Glomerular visceral epithelial cell (primary cell): Measurements from ENCODE around the gene CHID1.

ENCODE experiments used
- DNase-seq: peaks from one replicate; pipeline ENCODE4 v3.0.0-alpha.2; 2016; ENCODE audit errors: extremely low spot score

Gene CHID1

DNA sequence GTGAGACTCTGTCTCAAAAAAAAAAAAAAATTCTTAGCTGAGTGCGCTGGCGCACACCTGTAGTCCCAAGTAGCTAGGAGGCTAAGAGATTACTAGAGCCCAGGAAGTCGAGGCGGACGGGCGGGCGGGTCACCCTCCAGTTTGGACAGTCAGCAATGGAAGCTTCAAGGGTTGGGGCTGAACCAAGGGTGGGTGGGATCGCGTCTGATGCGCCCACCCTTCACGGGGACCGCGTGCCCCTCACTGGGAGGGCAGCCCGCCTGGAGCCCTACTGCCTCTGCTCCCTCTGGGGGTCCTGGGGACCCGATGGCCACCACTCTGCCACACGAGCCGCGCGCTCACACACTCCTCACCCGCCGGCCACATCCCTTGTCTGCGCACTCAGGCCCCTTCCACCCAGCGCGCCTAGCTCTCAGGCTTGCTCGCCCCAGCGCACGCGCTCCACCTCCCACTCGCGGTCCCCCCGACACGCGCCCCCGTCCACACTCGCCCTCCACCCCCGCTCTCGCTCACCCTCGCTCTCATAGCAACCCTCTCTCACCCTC is 494 bp downstream of the CHID1 start:
- DNase-seq, result no peak

DNA sequence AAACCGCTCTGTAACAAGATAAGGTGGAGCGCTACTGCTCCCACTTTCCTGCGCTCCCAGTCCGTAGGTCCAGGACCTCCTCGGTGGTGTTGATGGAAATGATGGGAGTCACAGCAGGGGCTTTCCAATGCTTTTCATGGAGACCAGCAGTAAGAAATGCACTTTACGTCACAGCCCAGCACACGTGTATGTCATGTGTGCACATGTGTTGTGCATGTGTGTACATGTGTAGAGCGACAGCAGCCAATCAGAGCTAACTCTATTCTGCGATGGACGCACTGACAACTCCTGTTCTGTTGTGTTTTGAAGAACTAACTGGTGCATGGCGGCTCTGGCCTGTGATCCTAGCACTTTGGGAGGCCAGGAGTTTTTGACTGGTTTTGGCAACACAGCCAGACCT is 1.2 kb downstream of the CHID1 start:
- DNase-seq, result no peak

DNA sequence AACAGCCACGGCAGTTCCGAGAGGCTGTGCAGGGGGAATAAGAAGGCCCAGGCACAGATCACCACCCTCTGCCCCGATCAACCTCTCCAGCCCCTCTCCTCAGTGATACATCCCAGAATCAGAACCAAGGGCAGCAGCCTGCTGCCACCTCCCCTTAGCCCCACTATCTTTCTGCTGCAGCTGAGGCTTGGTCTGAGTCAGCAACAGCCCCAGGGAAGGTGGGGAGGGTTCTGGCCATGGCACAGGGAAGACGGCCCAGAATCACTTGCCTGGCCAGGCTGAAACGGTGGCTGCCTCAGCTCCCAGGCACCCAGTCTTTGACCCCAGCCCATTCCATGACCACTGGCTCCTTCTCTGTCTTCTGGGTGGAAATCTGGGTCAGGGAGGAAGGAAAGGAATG is 2.3 kb downstream of the CHID1 start:
- no peak for DNase-seq

DNA sequence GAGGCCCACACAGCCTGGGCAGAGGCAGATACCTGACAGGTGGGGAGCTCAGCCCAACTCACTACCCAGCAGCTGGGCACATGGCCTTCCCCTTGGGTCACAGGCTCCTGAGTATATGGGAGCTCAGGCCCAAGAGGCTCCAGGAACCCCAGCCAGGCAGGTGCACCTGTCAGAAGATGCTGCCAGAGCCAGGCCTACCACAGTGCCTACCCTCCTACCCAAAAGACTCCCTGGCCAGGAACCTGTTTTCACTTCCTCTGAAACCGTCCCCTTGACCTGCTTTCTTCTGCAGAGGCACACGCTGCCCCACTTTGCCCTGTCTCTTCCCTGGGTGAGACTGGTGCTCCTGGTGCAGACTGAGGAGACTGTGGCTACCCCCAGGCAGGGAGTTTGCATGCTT is 2.9 kb downstream of the CHID1 start:
- DNase-seq, result no peak

DNA sequence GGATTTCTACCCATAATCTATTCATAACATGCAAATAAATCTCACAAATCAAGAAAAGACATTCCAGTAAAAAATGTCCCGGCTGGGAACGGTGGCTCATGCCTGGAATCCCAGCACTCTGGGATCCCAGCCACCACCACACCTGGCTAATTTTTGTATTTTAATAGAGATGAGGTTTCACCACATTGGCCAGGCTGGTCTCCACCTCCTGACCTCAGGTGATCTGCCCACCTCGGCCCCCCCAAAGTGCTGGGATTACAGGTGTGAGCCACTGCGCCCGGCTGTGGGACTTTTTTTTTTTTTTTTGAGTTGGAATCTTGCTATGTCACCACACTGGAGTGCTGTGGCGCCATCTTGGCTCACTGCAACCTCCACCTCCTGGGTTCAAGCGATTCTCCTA is 4.7 kb downstream of the CHID1 start:
- no peak for DNase-seq

DNA sequence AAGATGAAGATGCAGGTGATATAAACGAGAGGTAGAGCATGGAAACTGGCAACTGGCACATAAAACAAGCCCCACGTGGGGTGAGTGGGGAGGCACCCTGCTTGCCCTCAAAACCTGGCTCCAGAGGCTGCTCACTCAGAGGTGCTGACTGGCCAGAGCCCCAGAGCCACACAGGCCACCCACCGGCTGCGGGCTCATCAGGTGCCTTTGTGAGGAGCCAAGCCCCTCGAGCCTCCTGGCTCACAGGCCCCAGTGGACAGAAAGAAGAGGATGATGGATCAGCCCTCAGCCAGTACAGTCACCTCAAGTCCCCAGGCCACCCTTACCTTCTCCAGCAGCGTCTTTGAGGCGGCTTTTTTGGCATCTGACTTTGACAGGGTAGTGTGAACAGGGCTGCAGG is 6.2 kb downstream of the CHID1 start:
- DNase-seq, result no peak

DNA sequence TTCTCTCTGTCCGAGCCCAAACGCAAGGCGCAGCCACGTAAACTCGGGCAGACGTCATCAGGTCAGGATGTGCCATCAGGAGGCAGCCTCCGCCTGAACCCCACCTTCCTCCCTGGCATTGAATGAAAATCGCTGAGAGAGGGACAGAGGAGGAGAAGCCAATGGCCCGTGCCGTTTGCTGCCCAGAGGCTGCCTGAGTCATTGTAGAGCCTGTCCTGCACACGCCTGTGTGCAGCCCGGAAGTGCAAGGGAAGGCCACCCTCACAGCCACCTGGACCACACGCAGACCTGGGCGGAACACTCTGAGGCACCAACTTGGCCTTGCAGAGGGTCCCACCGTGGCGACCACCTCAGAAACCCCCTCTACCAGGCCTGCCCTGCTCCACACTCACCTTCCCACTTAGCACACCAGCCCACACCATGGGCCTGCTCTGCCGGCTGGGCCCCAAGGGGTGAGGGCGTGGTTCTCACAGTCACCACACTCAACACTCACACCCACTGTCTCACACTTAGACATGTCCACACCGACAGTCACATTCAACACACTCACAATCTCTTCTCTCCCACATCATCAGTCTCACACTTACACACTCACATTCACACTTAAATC is 9.1 kb downstream of the CHID1 start:
- no peak for DNase-seq

DNA sequence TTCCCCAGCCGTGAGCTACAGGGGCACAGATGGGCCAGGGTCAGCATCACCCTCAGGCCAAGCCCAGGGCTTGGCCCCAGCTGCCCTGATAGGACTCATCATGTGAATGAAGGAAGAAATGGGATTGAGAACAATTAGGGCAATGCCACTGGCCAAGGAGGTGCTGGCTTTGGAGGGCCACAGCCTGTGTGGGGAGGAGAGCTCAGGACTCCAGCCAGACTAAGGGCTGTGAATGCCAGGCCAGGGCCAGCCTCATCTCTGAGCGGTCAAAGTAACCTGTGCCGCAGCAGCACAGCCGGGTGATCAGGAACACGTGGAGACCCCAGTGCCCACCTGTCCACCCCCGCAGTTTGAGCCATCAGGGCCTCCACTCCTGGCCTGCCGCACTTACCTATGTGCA is 10.1 kb downstream of the CHID1 start:
- no peak for DNase-seq

DNA sequence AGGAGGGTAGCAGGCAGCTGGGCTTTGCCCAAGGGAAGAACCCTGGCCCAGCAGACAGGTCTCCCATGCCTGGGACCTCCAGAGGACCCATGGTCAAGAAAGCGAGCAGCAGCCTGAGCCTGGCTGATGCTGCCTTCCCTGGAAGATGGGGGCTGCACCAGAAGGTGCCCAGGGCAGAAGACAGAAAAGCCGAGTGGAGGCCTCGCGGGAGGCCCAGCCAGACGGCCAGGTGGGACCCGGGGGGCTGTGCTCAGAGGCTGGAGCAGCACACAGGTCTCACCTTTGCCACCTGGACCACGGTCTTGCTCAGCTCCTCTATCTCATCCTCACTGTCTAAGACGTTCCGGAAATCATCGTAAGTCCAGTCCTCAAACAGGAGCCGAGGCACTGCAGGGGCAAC is 10.9 kb downstream of the CHID1 start:
- no peak for DNase-seq

DNA sequence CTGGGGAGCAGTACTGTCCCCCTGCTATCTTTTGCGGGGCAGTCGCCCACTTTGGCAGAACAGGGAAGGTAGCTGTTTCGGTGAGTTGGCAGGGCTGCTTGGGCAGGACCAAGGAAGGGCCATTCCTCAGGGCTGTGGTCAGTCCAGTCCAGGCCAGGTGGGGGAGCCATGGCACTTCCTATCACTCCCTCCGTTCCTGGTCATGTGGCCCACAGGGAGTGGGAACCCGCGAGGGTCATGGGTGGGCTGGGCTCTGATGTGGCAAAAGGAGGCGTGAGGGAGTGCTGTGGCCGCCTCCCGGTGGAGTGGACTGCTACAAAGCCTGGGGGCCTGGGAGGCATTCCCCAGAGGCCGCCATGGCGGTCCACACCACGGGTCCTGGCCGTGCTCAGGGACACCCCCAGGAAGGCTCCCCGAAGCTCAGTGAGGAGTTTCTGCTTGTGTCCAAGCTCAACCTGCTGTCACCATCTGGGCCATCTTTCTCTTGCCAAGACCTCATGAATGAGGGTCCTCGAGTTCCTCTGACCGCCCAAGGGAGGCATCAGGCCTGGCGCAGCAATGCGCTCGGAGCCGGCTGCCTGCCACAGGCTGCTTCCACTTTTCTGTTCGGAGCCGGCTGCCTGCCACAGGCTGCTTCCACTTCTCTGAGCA is 11.9 kb downstream of the CHID1 start:
- DNase-seq, result peak; percentile 13

DNA sequence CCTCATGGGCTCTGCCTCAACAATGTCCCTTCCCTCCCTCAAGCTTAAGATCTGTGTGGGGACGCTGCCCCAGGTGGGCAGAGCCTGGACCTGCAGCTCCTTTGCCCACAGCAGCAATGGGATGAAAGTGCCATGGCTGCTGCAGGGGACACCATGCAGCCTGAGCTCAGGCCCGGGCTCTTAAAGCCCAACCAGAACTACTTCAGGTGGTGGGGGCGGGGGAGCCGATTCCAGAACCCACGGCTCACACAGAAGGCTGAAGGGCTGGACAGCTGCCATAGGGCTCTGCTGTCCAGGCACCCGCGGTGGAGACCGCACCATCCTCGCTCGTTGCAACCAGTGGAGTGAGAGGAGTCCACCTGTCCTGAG is 12.5 kb downstream of the CHID1 start:
- DNase-seq, result peak; percentile 33

DNA sequence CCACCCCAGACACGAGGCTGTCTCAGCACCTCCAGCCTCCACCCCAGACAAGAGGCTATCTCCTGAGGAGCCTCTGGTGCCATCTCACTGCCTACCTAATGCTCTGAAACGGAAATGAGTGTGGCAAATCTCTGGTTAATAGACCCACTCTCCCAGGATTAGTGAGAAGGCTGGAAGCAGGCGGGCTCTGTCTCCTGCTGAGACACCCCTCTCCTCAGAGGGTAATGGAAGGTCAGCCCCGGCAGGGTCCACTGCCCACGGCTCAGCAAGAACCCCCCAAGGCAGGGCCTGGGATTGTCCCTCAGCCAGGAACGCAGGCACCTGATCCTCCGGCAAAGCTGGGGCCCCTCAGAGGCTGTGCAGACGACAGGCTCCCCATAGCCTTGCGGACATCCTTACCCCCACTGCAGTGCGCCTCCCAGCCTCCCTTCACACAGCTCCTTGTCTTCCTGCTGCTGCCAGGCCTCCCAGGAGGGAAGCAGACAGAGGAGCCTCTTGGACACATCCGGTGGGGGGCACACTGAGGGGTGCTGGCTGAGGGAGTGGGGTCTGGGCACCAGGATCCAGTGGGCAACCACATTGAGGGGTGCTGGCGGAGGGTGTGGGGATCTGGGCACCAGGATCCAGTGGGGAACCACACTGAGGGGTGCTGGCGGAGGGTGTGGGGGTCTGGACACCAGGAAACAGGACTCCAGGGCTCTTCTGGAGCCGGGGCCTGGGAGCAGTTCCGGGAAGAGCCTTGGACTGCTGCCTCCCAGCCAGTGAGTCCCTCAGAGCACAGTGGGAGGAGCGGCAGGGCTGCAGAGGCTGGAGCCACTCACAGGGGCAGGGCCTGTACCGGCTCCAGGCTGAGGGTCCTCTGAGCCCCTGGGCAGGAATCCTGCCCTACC is 13.1 kb downstream of the CHID1 start:
- DNase-seq, result no peak

DNA sequence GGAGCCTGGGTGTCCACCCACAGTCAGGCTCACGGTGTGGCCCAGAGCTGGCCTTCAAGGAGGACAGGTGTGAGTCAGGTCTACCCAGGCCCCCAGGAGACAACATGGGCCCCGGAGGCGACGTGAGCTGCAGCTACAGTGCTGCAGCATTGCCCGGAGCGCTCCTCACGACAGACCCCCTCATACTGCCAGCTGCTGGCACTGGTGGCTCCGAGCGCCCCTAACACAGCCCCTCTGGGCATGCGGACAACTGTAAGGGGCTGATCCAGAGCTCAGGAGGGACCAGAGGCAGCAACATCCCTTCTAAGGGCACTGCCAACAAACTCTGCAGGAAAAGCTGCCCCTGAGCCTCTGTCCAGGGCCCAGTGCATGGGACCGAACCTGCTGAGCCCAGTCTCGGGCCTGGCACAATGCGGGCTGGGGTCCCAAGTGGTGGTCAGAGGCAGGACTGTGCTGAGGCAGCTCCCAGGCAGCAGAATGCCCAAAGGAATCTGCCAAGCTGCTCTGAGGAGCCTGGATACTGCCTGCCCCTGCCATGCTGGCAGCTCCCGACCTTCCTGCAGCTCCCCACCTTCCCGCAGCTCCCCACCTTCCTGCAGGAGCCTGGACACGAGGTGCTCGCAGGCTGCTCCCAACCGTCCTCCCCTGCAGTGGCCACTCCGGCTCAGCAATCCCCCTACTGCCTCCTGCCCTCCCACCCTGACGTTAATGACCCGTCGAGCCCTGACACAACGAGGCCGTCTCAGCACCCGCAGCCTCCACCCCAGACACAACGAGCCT is 15.1 kb downstream of the CHID1 start:
- no peak for DNase-seq

DNA sequence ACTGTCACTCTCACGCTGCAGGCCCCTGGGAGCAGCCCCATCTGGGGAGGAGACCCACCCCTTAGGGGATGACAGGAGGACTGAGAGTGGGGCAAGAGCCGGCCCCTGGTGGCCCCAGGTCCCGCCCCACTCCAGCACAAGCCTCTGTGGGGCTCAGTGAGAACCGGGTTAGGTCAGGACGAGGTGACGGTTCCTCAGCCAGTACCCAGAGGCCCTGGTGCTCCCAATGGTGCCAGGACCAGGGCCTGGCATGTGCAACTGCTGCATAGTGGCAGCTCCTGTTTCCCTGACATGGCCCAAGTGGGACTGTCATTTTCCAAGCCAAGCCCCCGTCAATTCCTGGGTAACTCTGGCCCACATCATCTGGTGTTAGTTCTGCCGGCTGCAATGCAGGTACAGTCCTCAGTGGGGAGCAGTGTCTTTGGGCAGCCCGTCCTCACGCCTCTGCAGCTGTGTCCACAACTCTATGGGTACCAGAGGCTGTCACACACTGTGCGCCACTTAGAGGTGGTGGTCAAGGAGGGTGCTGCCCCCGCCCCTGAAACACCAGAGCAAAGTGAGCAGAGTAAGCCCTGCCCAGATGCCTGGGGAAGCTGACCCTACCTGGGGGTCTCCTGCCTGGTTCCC is 15.9 kb downstream of the CHID1 start:
- no peak for DNase-seq

DNA sequence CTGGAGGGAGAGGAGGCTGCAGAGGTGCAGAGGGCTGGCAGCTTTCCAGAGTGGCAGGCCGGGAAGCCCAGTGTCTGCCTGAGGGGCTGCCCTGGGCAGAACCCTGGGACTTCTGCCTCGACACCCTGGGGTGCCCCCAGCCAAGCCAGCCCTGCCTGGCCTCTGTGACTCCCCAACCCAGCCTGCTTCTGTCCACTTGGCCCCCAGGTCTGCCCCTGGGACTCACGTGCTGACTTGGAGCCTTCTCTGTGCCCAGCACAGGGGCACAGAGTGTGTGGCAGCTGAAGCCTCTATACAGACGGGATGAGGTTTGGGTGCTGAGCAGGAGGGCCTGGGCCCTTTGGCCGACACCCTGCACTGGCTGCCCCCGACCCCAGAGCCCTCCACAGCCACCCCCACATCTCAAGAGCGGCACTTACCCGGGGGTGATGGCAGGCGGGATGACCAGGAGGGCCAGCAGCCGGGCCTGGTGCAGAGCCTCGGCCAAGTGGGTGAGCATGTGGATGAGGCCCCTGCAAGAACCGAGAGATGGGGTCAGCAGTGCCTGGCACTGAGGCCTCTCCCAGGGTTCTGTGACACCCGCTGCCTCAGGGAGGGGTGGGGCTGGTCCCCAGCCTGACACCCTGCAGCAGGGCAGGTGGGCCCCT is 17.5 kb downstream of the CHID1 start:
- DNase-seq, result no peak

DNA sequence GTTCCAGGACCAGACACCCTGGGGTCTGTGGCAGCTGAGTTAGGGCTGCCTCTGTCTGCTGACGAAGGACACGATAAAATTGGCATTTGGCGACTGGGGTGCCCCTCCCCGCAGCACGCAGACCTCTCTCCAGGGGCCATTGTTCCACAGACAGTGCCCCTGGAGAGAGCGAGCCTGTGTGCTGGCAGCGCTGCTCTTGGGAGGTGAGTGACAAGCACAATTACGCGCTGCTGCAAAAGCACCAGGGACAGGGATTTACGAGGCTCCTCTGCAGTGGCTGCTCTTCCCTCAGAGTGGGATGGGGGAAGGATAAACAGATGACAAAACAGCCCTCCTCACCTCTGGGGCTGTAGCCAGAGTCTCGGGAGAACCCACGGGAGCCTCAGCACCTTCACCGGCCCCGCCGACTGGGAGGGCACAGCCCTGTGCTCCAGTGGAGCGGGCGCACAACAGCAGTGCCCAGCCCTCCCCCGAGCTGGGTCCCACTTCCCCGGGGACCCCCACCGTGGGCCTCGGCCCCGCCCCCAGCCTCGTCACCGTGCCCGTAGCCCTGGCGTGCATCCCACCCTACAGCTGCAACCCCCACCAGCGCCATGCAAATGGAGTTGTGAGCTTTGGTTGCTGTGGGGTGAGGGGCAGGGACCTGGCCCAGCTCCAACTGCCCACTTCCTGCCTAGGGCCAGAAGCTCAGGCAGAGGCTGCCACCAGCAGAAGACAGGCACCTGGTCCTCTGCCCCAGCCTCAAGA is 19.6 kb downstream of the CHID1 start:
- DNase-seq, result no peak

DNA sequence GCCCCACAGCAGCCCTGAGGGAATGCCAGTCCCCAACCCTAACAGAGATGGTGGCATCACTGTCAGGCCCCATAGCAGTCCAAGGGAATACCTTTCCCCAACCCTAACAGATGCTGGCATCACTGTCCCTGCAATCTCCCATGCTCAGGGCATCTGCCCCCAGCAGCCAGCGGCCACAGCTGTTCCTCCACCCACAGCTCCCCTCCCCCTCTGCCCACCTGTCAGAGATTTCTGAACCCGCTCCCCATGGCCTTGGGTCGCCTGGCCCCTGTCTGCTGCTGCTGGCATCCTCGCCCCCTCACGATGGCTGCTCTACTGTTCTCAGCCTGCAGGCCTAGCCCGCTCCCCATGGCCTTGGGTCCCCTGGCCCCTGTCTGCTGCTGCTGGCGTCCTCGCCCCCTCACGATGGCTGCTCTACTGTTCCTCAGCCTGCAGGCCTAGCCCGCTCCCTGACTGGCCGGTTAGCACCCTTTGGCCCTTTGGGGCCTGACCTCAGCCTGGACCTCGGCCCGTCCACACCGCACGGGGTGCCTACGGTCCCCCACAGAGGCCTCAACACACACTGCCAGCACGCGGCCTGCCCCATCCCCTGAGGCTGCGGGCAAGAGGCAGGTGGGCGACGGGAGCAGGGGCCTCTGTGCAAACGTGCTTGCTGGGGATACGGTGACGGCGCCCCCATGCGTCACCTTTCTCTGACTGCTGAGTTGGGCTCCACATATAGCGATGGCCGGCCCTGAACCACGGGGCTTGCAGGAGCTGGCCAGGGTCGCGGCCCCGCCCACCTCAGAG is 20.7 kb downstream of the CHID1 start:
- DNase-seq, result no peak

DNA sequence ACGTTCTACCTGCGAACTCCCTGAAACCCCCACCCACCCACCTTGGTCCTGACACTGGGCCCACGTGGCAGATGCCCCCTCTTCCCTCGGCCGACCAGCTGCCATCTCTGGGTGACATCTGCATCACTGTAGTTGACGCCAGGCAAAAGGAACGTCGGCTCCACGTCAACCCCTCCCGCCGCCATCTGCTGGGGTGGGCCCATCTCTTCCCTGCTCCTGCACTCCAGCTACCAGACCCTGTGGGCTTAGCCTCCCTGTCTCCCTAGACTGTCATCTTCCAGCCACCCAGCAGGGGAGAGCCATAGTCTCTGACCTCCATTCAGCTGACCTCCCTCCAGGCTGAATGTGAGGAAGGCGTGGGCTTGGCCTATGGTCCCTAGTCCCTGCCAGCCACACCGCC is 21.4 kb downstream of the CHID1 start:
- DNase-seq, result no peak
